ENCODE data around the gene ABHD17A.
"Not testable (repeated sequence)": the region's sequence is repeated elsewhere in the genome, so short reads cannot be mapped to it uniquely, and the experiment has no call there.

The ABHD17A gene

GRCh38 chr19:1896508-1896907, 11.2 kb upstream of the ABHD17A start:
- Histone ChIP-seq H3K4me1 (ENCODE audit: control insufficient read depth, insufficient read depth, low read length, poor library complexity, severe bottlenecking) (peaks cover 4% of the 10 kb centered on the region), H3K4me3 (ENCODE audit: extremely low read depth, insufficient read depth, low read length, poor library complexity, severe bottlenecking) (no peak overlapping the region), H3K9me3 (ENCODE audit: control insufficient read depth, low read length) (no peaks in the 10 kb centered on the region), H3K27ac (ENCODE audit: low read depth, low read length, severe bottlenecking) (no peak overlapping the region), H3K36me3 (ENCODE audit: control insufficient read depth, insufficient read depth, low read length) (no peaks in the 10 kb centered on the region)
- WGBS, 2 experiments (ENCODE audit: insufficient coverage in 2 of 2): 92 to 95% methylated on average over 13 of the region's 13 CpGs

- Histone ChIP-seq H3K9me3 (ENCODE audit: control insufficient read depth, low read length) (no peaks in the 10 kb centered on the region), H3K4me3 (ENCODE audit: extremely low read depth, insufficient read depth, low read length, poor library complexity, severe bottlenecking) (no peak overlapping the region), H3K27ac (ENCODE audit: low read depth, low read length, severe bottlenecking) (no peak overlapping the region), H3K36me3 (ENCODE audit: control insufficient read depth, insufficient read depth, low read length) (no peaks in the 10 kb centered on the region), H3K4me1 (ENCODE audit: control insufficient read depth, insufficient read depth, low read length, poor library complexity, severe bottlenecking) (peaks cover 4% of the 10 kb centered on the region)
- 70 to 74% methylated on average over 7 to 14 of the region's 17 CpGs for WGBS, 2 experiments (ENCODE audit: insufficient coverage in 2 of 2)
These were observed 8.5 kb upstream of the ABHD17A start for GRCh38 chr19:1893791-1894190.

DNA sequence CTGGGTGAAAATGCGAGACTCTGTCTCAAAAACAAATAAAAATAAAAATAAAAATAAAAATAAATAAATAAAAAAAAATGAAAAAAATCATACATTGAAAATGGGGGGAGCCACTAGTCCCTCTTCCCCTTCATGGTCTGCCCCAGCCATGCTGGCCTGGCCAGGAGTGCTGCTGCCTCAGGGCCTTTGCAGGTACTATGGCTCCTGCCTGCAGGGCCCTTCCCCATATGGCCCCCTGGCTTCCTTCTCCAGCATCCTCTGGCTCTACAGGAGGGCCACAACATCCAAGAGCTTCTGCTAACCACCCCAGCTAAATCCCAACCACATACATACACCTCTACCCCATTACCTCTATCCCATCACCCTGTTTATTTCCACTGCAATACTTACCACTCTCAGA, 4.6 kb upstream of the ABHD17A start:
- Histone ChIP-seq H3K4me1 (ENCODE audit: control insufficient read depth, insufficient read depth, low read length, poor library complexity, severe bottlenecking) (peaks cover 10% of the 10 kb centered on the region), H3K27ac (ENCODE audit: low read depth, low read length, severe bottlenecking) (no peak overlapping the region), H3K36me3 (ENCODE audit: control insufficient read depth, insufficient read depth, low read length) (no peaks in the 10 kb centered on the region), H3K4me3 (ENCODE audit: extremely low read depth, insufficient read depth, low read length, poor library complexity, severe bottlenecking) (no peak overlapping the region), H3K9me3 (ENCODE audit: control insufficient read depth, low read length) (no peaks in the 10 kb centered on the region)
- no CpG with 5 or more reads among the region's 1 CpG for WGBS, 2 experiments (ENCODE audit: insufficient coverage in 2 of 2)

DNA sequence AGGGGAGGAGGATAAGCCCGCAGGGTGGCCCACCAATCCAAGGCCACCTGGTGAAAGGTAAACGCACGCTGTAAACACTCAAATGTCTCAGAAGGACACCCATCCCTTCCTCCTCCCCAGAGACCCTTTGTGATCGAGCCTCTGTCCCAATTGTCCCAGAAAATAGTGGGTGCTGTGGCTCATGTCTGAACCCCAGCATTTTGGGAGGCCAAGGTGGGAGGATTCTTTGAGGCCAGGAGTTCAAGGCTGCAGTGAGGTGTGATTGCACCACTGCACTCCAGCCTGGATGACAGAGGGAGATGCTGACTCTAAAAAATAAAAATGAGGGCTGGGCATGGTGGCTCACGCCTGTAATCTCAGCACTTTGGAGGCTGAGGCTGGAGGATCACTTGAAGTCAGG, 3.1 kb upstream of the ABHD17A start:
- Histone ChIP-seq H3K36me3 (ENCODE audit: control insufficient read depth, insufficient read depth, low read length) (no peaks in the 10 kb centered on the region), H3K27ac (ENCODE audit: low read depth, low read length, severe bottlenecking) (no peak overlapping the region), H3K9me3 (ENCODE audit: control insufficient read depth, low read length) (no peaks in the 10 kb centered on the region), H3K4me1 (ENCODE audit: control insufficient read depth, insufficient read depth, low read length, poor library complexity, severe bottlenecking) (peaks cover 20% of the 10 kb centered on the region), H3K4me3 (ENCODE audit: extremely low read depth, insufficient read depth, low read length, poor library complexity, severe bottlenecking) (no peak overlapping the region)
- 88 to 93% methylated on average over 1 of the region's 5 CpGs for WGBS, 2 experiments (ENCODE audit: insufficient coverage in 2 of 2)

GRCh38 chr19:1886360-1886759, 1.1 kb upstream of the ABHD17A start:
- H3K36me3 ChIP-seq (ENCODE audit: control insufficient read depth, insufficient read depth, low read length); H3K4me3 ChIP-seq (ENCODE audit: extremely low read depth, insufficient read depth, low read length, poor library complexity, severe bottlenecking); H3K9me3 ChIP-seq (ENCODE audit: control insufficient read depth, low read length); H3K27ac ChIP-seq (ENCODE audit: low read depth, low read length, severe bottlenecking): not testable (repeated sequence)
- 98 to 100% methylated on average over 11 to 14 of the region's 15 CpGs for WGBS, 2 experiments (ENCODE audit: insufficient coverage in 2 of 2)
- peaks cover 37% of the 10 kb centered on the region for H3K4me1 ChIP-seq (ENCODE audit: control insufficient read depth, insufficient read depth, low read length, poor library complexity, severe bottlenecking)

DNA sequence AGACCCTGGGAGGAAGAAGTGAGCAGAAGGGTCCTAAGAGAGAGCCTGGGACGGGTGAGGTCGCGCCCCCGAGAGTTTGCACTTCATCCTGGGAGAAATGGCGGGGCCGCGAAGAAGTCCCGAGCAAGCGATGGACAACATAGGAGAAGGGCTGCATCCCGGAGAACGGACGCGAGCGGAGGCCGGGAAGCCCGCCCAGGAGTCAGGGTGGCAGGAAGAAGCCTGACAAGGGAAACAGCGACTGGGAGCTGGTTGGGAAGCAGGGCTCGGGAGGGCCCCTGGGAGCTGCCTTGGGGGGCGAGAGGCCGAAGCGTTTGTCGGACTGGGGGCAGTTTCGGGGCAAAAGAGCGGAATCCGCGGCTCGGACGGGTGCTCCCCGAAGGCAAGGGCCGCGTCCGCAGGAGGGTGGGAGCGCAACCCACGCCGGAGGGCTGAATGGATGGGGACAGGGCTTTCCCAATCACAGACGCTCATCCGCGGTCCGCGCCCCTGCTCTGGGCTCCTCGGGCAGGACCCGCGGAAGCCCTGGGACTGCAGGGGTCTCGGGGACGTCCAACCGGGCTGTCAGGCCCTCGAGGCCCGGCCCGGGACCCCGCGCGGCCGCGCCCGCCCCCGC, 469 bp downstream of the ABHD17A start:
- 1% methylated on average over 43 to 49 of the region's 56 CpGs for WGBS, 2 experiments (ENCODE audit: insufficient coverage in 2 of 2)
- H3K36me3 ChIP-seq (ENCODE audit: control insufficient read depth, insufficient read depth, low read length): peaks cover 15% of the 10 kb centered on the region
- peak overlapping the region; percentile 82 for H3K4me3 ChIP-seq (ENCODE audit: extremely low read depth, insufficient read depth, low read length, poor library complexity, severe bottlenecking)
- peaks cover 37% of the 10 kb centered on the region for H3K4me1 ChIP-seq (ENCODE audit: control insufficient read depth, insufficient read depth, low read length, poor library complexity, severe bottlenecking)
- H3K9me3 ChIP-seq (ENCODE audit: control insufficient read depth, low read length): no peaks in the 10 kb centered on the region
- no peak overlapping the region for H3K27ac ChIP-seq (ENCODE audit: low read depth, low read length, severe bottlenecking)

DNA sequence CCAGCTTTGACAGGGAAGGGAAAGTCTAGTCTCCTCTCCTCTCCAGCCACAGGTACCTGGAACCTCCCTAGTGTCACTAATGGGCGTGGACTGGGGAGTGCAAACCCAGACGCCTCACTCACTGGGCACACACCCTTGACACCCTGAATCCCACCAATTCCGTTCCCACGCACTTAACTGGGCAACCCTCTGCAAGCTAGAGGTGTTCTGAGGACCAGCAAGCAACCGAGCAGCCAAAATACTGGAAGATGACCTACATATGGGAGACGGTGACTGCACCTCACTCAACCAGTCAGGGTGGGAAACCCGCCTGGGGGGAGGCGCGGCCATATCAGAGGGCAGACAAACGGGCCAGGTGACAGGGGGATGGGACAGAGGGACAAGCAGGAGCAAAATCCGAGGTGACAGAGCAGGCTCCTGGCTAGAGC, 991 bp downstream of the ABHD17A start:
- peaks cover 37% of the 10 kb centered on the region for H3K4me1 ChIP-seq (ENCODE audit: control insufficient read depth, insufficient read depth, low read length, poor library complexity, severe bottlenecking)
- no peak overlapping the region for H3K27ac ChIP-seq (ENCODE audit: low read depth, low read length, severe bottlenecking)
- peak overlapping the region; percentile 82 for H3K4me3 ChIP-seq (ENCODE audit: extremely low read depth, insufficient read depth, low read length, poor library complexity, severe bottlenecking)
- H3K36me3 ChIP-seq (ENCODE audit: control insufficient read depth, insufficient read depth, low read length): peaks cover 15% of the 10 kb centered on the region
- 19 to 34% methylated on average over 9 of the region's 11 CpGs for WGBS, 2 experiments (ENCODE audit: insufficient coverage in 2 of 2)
- no peaks in the 10 kb centered on the region for H3K9me3 ChIP-seq (ENCODE audit: control insufficient read depth, low read length)

DNA sequence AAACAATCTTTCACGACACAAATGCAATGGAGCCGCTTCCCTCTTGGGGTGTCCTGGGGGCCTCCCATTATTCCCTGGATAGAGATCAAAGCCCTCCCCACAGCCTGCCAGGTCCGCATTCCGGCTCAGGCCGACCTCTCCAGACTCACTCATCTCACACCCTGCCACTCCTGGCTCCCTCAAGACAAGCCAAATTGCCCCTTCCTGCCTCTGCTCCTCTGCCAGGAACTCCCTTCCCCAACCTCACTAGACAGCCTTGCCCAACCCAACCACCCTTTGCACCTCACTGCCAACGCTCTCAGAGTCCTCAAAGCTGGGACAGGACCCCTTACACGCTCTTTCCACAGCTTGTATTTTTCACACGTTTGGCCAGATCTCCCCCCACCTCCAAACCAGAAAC, 1.5 kb downstream of the ABHD17A start:
- H3K27ac ChIP-seq (ENCODE audit: low read depth, low read length, severe bottlenecking): no peak overlapping the region
- peaks cover 37% of the 10 kb centered on the region for H3K4me1 ChIP-seq (ENCODE audit: control insufficient read depth, insufficient read depth, low read length, poor library complexity, severe bottlenecking)
- peaks cover 15% of the 10 kb centered on the region for H3K36me3 ChIP-seq (ENCODE audit: control insufficient read depth, insufficient read depth, low read length)
- no peaks in the 10 kb centered on the region for H3K9me3 ChIP-seq (ENCODE audit: control insufficient read depth, low read length)
- peak overlapping the region; percentile 82 for H3K4me3 ChIP-seq (ENCODE audit: extremely low read depth, insufficient read depth, low read length, poor library complexity, severe bottlenecking)
- 80 to 89% methylated on average over 6 to 7 of the region's 8 CpGs for WGBS, 2 experiments (ENCODE audit: insufficient coverage in 2 of 2)

GRCh38 chr19:1882786-1883692, 2.3 kb downstream of the ABHD17A start:
- peak overlapping the region; percentile 82 for H3K4me3 ChIP-seq (ENCODE audit: extremely low read depth, insufficient read depth, low read length, poor library complexity, severe bottlenecking)

DNA sequence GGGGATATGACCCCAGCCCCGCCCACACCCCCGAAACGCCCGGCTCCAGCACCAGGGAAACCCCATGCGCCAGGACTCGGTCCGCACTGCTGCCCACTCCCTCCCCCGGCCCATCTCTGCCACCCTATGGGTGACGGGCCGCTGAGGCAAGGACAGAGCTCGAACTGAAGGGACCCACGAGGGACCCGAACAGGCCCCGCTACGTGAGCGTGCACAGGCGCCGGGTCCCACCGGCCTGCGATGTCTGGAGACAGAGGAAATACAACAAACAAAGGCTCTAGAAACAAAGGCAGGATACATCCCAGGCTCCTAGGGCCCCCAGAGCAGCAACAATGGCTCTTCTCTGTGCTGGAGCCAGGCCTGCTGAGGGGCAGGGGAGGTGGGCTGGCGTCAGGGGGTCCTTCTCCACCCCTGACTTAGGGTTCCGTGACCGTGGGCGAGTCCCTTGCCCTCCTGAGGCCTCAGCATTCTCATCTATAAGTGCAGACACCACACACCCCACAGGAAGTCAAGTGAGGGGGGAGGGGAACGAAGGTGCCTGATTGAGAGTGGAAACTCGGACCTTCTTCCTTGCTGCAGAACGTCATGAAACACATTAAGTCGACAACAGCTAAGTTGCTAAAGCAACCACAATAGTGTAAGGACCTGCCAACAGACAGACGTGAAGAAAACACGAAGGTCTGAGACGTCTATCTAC, 3.1 kb downstream of the ABHD17A start:
- Histone ChIP-seq H3K4me1 (ENCODE audit: control insufficient read depth, insufficient read depth, low read length, poor library complexity, severe bottlenecking) (peaks cover 33% of the 10 kb centered on the region), H3K9me3 (ENCODE audit: control insufficient read depth, low read length) (no peaks in the 10 kb centered on the region), H3K27ac (ENCODE audit: low read depth, low read length, severe bottlenecking) (peak overlapping the region; percentile 73), H3K36me3 (ENCODE audit: control insufficient read depth, insufficient read depth, low read length) (peaks cover 15% of the 10 kb centered on the region), H3K4me3 (ENCODE audit: extremely low read depth, insufficient read depth, low read length, poor library complexity, severe bottlenecking) (no peak overlapping the region)
- WGBS, 2 experiments (ENCODE audit: insufficient coverage in 2 of 2): 85 to 87% methylated on average over 21 of the region's 31 CpGs

More at GRCh38 chr19:1882786-1883692, 2.3 kb downstream of the ABHD17A start:
- peaks cover 15% of the 10 kb centered on the region for H3K36me3 ChIP-seq (ENCODE audit: control insufficient read depth, insufficient read depth, low read length)
- no peaks in the 10 kb centered on the region for H3K9me3 ChIP-seq (ENCODE audit: control insufficient read depth, low read length)
- peaks cover 37% of the 10 kb centered on the region for H3K4me1 ChIP-seq (ENCODE audit: control insufficient read depth, insufficient read depth, low read length, poor library complexity, severe bottlenecking)
- WGBS, 2 experiments (ENCODE audit: insufficient coverage in 2 of 2): 88 to 89% methylated on average over 25 of the region's 25 CpGs
- peak overlapping the region; percentile 73 for H3K27ac ChIP-seq (ENCODE audit: low read depth, low read length, severe bottlenecking)

All from mesodermal cell (in vitro differentiated cells).